GM18502 (cell line): ENCODE data around the gene CRYBG1.

ENCODE experiments used
- ATAC-seq: cut with Tn5 transposase; IDR thresholded peaks from one replicate; pipeline ENCODE4 v1.9.1; 2021; ENCODE audit warnings: mild to moderate bottlenecking; ENCODE audit not compliant: unreplicated experiment, poor library complexity

The CRYBG1 gene, protein sequence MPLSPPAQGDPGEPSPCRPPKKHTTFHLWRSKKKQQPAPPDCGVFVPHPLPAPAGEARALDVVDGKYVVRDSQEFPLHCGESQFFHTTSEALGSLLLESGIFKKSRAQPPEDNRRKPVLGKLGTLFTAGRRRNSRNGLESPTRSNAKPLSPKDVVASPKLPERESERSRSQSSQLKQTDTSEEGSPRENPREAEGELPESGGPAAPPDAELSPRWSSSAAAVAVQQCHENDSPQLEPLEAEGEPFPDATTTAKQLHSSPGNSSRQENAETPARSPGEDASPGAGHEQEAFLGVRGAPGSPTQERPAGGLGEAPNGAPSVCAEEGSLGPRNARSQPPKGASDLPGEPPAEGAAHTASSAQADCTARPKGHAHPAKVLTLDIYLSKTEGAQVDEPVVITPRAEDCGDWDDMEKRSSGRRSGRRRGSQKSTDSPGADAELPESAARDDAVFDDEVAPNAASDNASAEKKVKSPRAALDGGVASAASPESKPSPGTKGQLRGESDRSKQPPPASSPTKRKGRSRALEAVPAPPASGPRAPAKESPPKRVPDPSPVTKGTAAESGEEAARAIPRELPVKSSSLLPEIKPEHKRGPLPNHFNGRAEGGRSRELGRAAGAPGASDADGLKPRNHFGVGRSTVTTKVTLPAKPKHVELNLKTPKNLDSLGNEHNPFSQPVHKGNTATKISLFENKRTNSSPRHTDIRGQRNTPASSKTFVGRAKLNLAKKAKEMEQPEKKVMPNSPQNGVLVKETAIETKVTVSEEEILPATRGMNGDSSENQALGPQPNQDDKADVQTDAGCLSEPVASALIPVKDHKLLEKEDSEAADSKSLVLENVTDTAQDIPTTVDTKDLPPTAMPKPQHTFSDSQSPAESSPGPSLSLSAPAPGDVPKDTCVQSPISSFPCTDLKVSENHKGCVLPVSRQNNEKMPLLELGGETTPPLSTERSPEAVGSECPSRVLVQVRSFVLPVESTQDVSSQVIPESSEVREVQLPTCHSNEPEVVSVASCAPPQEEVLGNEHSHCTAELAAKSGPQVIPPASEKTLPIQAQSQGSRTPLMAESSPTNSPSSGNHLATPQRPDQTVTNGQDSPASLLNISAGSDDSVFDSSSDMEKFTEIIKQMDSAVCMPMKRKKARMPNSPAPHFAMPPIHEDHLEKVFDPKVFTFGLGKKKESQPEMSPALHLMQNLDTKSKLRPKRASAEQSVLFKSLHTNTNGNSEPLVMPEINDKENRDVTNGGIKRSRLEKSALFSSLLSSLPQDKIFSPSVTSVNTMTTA (N-terminal part only)

DNA sequence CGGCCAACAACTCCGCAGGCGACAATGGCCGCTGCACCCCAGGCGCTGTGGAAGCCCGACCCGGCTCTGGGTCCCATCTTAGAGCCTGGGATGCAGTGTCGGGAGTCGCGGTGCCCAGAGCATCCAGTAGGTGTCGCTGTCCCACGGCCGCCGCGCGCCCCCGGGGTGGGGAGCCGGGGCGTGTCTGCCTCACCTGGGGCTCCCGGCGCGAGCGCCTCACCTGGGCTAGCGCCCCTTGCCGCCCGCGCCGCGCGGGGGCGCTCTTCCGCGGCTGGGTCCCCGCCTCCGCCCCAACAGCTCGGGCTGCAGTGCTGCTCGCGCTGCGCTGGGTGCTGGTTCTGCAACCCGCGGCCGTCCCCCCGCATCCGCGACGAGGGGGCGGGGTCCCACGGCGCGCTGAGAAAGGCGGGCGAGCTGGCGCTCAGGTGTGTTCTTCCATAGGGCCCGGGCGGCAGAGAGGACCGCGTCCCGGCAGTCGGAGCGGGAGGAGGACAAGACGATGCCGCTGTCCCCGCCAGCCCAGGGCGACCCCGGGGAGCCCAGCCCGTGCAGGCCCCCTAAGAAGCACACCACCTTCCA, at the start of gene CRYBG1:
Gene CRYBG1 (plus strand): TSS at position 308 of the 579 bp plus-strand sequence. CDS start 192 bp downstream, at position 500.
- peak; percentile 82 for ATAC-seq

DNA sequence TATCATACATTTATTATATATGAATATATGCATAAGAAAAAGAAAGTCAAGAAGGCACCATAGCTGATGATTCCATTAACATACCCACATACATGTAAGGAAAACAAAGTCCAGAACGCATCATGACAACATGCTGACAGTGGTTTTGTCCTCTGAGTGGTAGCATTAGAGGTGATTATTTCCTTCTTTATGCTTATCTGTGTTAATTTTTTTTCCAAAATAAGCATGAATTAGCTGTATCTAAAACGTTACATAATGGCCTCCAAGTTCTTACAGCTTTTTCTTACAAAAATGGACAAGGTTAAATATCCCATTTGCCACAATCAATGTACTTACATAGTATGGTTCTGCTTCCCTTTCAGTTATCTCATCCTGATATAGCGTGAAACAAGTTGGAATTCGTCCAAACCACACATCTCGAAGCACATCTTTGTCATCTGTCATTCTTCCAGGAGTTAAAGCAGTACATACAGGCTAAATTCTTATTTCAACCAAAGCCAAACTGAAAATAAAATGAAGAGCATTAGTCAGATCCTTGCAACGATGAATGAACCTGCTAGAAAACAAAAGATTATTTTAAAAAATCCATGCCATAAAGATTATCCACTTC, 44.6 kb upstream of the CRYBG1 start:
- ATAC-seq: no peak

DNA sequence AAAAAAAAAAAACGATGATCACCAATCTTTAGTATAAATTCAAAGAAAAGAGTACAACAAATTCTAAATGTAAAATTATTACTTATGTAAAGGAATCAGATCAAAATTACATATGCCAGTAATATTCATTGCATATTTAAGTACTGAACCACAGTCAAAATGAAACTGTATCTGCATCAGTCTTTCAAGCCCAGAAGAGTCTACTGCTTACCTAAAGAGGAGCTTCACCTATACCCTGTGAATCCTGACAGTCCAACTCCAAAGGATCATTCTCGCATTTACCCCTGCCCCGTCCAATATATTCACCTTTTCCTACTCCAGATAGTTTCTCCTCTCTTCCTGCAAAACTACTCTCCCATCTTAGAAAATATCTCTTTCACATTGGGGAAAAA, 44.1 kb upstream of the CRYBG1 start:
- ATAC-seq: no peak

DNA sequence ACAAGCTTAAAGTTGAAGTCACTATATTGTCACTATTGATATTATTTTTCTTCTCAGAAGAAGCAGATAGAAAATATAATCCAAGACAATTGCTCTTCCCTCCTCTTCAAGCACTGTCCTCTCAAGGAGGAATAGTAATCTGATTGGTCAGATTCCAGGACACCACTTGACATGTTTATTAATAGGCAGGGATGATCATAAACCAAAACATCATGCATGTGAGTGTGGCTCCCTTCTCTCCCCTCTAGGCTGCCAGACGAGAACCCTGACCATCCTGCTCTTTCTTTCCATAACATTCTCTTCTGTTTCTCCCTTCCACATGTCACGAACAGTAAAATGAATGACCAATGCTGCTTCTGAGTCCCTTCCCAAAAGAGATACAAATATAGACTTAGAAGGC, 42.5 kb upstream of the CRYBG1 start:
- ATAC-seq: no peak

DNA sequence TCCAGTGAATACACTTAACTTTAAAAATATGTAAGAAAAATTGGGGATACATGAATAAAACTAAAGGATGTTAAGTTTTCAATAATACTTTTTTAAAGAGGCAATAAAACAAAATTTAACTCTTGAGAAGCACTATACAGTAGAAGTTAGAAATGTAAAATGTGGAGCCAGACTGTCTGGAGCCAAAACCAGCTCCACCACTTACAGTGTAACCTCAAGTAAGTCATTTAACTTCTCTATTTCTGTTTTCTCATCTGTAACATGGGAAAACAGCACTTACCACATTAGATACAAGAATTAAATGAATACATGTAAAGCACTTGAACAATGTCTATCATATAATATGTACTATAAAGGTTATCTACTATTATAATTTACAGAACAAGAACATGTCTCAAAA, 41.7 kb upstream of the CRYBG1 start:
- ATAC-seq: no peak

DNA sequence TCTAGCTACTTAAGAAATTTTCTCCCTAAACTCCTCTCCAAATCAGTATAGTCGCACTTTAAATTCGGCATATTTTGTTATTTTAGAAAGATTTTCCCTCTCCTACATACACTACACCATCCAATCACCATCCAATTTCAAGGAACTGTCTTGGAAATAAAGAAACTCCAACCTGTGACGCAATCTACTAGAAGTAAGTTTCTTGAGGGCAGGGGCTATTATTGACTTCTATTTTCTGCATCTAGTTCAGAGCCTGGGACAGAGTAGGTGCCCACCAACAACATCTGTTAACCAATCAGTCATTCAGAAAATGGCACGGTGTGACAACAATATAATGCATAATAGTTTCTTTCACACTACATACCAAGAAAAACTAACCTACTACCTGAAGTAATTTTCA, 38.6 kb upstream of the CRYBG1 start:
- ATAC-seq: no peak

DNA sequence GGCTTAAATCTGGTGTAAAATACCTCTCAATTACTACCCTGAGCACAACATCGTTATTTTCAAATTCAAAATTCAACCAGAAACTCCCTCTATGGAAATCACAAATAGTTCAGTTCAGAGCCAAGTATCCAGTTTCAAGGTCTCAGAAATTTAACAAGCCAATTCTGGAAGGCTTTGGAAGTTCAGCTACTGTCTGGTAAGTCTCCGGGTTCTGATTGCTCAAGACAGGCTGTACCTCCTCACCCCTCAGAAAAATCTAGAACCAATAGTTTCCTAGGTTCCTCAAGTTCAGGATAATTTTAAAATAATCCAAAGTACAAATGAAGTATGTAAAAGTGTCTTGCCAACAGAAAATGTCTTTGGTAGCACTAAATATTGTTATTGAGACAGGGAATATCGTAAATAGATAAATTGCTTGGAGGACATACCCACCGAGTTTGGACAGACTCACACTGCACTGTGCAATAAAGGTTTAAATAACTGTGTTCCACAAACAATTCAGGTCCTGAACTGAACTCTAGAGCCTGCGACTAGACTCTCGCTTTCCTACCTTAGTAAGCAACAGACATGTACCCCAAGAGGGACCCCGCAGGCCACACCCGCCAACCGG, 35.7 kb upstream of the CRYBG1 start:
- ATAC-seq: no peak

DNA sequence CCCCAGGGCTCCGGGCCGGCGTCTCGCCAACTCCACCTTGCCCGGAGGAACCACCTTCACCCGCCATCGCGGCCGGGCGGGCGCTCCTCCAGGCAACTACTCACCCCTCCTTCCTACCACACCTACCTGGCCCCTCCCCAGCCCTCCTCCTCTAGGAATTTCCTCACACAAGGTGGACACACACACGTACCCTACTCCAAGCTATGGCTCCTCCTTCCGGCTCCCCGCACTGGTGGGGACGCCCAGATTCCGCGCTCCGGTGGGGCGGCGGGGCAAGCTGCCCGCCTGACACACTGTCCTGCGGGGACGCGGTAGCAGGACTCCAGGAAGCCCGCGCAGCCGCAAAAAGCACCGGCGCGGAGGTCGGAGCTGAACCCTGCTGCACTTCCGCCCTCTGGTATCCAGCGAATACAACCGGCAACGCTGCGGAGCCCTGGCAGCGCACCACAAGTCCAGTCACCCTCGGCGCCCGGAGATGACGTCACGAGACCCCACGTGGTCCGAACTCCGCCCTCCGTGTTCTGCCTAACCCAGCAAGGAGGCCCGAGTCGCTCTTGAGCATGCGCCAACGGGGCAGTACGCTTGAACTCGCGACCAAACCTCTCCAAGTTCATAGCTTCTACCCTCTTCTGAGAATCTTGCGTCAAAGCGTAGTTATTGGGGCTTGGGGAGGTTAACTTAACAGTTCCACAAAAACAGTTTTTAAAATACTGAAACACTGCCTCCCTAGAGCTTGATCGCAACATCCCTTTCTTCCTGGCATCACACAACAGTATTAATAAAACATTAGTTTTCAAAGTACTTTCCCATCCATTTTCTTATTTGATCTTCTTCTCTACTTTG, 35.0 kb upstream of the CRYBG1 start, which contains the start of gene ATG5:
Gene ATG5 (minus strand): TSS at position 425 of the 843 bp plus-strand sequence. CDS start 9,552 bp downstream, outside the sequence.
- peak; percentile 94 for ATAC-seq

DNA sequence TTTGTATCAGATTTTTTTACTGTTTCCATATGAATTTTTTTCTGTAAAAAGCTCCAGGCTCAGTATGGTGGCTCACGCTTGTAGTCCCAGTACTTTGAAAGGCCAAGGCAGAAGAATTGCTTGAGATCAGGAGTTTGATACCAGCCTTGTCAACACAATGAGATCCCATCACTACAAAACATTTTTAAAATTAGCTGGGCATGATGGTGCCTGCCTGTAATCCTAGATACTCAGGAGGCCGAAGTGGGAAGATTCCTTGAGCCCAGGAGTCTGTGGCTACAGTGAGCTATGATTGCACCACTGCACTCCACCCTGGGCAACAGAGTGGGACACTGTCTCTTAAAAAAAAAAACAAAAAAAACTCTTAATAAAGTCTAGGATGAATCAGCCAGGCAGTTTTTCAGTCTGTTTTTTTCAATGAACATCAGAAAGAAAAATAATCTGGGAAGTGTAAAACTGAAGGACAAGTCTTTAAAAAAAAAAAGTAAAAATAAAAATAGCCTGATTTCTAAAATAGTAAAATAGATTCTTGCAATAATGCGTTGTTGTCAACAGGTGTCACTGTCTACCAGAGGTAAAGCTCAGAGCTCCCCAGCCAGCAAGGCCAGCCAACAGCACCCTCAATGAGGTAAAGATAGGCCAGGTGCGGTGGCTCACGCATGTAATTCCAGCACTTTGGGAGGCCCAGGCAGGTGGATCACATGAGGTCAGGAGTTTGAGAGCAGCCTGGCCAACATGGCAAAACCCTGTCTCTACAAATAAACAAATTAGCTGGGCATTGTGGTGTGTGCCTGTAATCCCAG, 25.7 kb upstream of the CRYBG1 start:
- ATAC-seq: peak; percentile 62

DNA sequence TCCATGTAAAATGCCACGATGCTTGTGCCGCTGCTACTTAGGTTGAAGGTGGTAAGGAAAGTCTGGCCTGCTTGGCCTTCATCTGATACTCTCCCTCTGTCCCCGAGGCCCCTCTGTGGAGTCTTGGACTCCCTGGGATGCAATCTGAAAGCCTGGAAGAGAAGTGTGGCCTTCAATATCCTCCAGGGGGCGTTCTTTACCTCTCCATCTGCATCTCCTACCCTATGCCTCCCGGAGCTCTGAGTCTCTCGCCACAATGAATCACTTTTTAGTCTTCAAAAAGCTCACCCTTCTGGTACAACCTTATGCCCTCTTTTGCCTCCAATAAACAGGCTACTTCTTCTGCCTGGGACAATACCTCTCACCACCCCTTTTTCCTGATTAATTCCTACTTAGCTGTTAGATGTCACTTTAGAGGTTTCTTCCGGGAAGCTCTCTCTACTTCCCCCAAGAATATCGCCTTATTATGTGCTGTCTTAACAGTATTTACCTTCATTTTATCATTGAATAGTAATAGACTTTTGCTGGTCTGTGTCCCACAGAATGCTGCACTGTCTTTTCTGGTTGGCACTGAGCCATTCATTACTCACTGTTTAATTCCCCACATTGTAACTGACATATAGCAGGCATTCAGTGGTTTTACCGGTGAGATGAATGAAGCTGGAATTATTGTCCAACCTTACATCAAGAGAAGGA, 21.0 kb upstream of the CRYBG1 start:
- ATAC-seq: no peak

DNA sequence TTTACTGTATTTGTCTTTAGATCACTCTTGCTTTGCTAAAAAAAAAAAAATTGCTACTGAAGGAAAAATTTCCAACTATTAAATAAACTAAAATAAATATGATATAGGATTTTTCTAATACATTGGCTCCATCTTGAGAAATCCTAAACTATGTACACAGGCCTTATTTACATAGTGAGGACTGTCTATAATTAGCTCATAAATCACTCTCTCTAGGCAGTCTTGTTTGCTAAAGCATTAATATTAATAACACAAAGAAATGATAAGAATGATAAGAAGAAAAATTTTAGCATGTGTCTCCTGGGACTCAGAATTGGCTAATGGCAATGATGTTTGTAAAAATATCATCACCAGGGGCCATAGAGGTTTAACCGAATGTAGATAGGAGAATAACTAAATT, 13.3 kb upstream of the CRYBG1 start:
- ATAC-seq: no peak

DNA sequence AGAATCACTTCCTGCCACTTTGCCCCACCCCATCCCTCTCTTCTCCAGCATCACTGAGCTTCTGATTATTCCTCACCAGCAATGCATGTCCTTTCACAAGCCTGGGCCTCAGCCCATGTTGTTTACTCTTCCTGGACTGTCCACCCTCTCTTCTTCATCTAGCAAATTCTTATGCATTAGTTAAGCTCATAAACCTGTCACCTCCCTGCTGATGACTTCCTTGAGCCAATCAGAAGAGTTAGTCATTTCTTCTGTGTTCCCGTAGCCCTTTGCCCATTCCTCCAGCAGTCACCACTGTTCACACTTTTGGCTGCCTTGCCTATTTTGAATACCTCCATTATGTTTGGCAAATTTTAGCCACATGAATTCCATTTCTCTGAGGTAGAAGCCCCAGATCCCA, 4.1 kb upstream of the CRYBG1 start:
- no peak for ATAC-seq

DNA sequence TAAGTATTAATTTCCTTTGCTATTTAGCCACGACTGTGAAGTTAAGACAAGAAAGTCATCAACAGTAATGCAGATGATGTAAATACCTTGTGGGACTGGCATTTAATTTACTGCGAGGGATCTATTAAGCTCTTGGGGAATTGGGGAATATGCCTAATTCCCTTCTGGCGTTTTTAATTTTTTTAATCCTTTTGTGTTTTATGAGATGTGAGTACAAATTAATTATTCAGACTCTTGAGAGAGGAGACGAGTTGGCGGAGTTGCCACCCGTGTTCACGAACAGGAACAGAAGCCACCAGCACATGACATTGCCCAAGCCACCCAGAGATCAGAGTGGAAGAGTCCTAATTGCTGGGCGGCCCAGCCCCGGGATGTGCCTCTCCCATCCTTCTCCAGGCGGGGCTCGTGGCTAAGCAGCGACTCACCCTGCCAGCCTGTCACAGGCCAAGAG, 533 bp upstream of the CRYBG1 start:
- ATAC-seq: peak; percentile 14

DNA sequence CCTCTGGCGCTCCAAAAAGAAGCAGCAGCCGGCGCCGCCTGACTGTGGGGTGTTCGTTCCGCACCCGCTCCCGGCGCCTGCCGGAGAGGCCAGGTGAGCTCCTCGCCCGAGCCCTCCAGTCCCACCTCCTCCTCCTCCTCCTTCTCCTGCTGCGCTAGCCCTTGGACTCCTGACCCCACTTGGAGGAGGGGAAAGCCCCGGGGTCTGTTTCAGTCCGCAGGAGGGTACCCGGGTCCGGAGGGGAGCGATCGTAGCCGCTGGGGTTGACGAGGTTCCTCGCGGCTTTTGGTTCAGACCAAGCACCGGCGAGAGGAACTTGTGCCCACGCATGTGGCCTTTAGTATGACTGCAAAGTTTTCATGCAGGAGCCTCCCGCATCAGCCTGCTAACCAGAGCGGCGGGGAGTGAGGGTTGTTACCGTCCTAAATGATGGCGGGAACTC, 493 bp downstream of the CRYBG1 start:
- ATAC-seq: peak; percentile 28

DNA sequence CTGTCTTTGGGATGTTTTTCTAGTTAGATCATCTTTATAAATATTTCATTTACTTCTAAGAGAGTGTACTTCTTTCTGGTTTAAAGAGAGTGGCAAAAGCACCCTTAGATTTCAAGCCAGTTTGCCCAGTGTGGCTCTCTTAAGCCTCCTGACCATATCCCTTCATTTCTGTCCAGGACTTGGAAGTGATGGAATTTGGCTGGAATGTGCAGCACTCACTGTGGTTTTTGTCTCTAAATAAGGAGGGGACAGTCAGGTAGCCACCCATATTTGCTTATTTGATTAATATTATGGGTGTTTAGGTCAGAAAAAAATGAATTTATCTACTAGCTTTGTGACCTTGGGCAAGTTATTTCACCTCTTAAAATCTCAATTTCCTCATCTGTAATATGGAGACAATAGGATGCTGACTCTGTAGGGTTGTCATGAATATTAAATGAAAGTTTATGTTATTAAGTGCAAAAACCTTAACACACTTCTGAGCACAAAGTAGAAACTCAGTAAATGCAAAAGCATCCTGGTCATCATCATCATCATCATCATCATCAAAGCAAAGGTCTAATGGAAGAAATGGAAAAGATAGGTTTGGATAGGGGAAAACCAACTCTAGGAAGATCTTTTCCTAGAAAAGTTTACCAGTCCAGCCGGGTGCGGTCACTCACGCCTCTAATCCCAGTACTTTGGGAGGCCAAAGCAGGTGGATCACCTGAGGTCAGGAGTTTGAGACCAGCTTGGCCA, 3.1 kb downstream of the CRYBG1 start:
- ATAC-seq: no peak

DNA sequence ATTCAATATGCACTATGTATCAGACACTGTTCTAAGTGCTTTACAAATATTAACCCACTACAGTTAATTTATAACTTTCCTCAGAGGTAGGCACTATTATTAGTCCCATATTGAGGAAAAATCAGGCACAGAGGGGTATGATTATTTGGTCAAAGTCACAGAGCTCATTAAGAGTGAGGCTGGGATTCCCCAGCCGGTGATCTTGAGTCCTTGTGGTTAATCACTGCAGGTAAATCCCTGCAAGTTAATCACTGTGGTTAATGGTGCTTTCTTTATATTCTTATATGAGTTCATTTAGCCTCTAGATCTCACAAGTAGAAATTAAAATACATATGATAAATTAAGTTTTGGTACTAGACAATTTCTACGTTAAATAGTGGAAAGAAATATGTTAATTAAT, 9.2 kb downstream of the CRYBG1 start:
- ATAC-seq: no peak
